GM19351 (cell line): Measurements from ENCODE around the gene CERS1.

ENCODE experiments used
- ATAC-seq: cut with Tn5 transposase; IDR thresholded peaks from one replicate; pipeline ENCODE4 v1.9.1; 2021; ENCODE audit warnings: mild to moderate bottlenecking, moderate library complexity; ENCODE audit not compliant: unreplicated experiment

The CERS1 gene

DNA sequence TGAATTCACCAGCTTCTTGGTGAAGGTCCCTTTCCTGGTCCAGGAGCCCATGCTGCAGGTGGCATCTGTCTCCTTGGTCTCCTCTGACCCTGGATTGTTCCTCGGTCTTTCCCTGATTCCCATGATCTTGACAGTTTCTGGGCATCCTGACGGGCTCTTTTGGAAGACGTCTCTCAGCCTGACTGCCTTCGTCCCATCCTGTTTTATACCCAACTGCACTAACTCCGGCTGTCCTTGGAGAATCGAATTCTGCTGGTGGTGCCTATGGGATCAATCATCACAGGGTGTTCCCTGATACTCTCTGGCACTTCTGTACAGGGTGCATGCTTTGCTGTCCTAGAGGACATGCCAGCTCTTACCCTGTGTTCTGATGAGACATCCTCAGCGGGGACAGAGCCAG, 19.1 kb downstream of the CERS1 start:
- ATAC-seq = no peak

DNA sequence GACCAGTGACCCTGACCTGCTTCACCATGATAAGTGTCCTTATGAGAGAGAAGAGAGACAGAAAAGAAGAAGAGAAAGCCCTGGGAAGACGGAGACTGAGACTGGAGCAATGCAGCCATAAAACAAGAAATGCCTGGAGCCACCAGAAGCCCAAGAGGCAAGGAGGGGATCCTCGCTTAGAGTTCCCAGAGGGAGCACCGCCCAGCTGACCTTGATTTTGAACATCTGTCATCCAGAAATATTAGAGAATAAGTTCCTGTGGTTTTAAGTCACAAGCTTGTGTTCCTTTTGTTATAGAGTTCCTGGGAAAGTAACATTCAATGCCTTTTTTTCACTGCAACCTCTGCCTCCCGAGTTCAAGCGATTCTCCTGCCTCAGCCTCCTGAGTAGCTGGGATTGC, 20.2 kb downstream of the CERS1 start:
- no peak for ATAC-seq

DNA sequence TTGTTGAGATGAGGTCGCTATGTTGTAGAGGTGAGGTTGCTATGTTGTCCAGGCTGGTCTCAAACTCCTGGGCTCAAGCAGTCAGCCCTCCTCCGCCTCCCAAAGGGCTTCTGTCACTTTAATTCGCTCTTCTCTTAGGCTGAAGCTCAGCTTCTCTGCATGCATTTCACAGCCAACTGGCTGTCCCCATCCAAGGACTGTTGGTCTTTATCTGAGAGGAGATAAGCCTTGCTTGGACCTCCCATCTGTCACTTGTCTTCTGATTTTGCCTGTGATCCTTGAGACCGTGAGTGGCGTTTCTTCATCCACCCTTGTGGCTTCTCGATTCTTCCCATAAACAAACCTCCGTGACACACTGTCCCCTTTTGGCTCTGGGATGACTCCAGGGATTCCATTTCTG, 24.4 kb downstream of the CERS1 start:
- no peak for ATAC-seq

DNA sequence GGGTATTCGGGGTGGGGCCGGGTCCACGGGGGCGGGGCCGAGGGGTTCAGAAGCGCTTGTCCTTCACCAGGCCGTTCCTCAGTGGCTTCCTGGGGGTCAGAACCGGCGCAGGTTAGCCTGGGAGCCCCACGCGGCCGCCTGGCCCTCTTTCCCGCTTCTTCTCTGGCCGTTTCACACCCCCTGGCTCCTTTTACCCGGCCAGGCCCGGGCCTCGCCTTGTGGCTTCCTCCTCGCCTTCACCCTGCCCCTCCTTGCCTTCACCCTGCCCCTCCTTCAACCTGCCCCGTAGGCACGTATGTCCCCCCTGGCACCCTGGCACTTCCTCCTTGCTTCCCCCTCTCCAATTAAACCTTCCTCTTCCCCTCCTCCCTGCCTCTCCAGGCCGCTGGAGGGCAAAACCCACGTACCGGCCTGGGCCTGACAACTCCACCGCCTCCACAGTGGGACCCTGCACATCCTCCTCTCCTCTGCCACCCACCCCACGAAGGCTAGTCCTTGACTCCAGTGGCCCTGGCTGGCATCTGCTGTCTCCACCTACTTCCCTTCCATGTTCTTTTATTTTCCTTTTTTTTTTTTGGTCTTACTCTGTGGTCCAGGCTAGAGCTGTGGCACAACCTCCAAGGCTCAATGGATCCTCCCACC, 25.3 kb downstream of the CERS1 start:
- no peak for ATAC-seq

DNA sequence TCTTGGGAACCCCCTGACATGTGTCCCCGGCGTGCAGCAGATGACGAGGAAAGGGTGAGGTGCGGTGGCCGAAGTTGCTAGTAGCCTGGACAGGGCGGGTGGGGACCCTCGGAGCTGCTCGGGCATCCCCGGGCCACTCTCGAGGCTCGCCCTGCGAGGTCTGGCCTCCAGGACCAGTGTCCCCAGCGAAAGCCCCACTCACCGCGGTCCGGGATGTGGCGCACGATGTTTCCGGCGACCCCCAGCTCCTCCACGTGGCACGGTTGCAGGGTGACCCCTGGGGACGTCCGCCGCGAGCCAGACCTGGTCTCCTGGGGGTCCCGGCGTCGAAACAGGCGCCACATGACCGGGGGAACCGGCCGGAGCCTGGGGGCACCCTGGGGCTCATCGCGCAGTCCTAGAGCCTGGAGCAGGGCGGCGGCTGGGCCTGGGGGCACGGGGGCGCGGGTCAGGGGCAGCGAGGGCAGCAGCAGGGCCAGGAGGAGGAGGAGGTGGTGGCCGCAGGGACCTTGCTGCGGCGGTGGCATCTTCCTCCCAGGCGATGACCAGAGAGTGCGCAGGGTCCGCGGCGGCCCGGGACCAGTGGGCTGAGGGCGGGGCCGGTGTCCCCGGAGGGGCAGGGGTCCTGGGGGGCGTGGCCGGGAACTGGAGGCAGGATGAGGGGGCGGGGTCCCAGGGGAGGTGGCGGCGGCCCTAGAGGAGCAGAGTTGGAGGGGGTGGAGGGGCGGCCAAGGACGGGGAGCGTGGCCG, 26.0 kb downstream of the CERS1 start:
- ATAC-seq = no peak

DNA sequence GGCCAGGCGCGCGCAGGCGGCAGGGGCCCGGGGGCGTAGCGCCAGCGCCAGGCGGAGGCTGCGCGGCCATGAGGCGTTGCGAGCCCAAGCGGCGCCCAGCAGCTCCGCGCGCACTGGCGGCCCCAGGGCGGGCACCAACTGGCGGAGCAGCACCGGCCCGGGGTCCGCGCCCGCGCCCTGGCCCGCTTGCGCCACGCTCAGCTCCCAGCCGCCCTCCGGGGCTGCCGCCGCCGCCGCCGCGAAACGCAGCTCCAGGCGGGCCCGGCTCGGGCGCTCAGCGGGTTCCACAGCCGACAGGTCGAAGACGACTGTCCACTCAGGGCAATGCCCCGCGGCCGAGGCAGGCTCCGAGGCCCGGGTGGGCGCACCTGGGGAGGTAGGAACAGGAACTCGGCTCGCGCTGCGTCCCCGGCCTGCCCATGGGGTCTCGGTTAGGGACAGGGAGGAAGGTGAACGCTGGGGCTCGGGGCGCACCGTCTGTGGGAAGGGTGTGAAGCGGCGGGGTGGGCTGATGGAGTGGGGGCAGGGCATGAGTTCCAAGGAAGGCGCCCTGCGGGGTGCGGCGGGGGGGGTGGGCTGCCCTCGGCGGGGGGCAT, 26.8 kb downstream of the CERS1 start:
- ATAC-seq = no peak

DNA sequence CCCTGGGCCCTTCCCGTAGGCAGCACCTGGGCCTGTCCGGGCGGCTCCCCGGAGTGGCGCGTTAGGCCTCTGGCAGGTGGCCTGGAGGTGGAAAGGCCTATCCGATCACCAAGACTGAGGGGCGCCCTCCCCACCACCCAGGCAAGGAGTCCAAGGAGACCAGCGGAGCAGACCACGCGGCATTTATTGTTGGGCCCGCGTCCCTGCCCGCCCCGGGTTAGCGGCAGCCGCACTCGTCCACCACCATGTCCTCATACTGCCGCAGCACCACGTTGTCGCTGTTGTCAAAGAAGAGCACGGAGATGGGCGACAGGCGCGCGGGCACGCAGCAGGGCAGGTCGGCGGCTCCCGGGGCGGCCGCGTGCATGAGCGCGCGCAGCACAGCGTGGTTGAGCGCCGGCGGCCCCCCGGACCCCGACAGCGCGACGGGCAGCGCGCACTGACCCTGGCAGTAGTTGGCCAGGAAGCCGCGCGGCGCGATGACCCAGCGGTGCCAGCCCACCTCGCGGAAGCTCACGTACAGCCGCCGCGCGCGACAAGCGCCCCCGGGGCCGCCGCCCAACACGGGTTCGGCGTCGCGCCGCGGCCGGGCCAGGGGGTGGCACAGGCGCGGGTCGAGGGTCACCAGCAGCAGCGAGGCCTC, 27.5 kb downstream of the CERS1 start:
- no peak for ATAC-seq

DNA sequence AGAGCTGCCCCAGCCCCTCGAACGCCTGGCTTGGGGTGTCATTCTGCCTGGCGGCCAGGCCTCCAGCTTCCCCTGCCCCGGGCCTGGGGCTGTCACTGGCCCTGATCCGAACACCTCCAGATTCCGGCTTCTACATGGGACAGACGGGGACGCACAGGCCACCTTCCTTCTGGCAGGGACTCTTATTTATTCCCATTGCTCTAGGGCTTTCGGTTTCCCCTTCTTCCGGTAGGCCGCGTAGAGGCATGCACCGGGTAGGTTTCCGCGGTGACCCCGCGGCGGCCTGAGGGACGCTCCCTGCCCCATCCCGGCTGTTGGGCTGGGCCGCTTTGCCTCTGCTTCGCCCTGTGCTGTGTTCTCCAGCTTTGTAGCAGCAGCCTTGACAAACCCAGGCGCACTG, 28.2 kb downstream of the CERS1 start:
- no peak for ATAC-seq

DNA sequence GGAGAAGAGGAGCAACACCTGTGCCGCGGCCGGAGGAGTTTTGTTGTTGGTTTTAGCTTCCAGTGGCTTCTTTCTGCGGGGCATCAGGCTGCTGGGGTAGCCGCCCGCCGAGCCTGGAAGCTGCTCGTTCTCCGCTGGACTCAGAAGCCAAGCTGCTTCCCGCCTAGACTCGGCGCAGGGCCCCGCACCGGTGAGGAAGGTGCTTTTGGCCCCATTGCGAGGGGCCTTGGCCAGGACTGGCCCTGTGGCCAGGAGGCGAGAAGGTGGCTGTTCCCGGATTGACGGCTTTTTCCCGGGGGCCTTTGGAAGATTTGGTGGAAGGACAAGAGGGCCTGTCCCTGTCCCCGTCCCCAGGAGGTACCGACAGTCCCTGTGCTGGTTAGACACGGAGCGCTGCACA, 28.8 kb downstream of the CERS1 start:
- no peak for ATAC-seq

DNA sequence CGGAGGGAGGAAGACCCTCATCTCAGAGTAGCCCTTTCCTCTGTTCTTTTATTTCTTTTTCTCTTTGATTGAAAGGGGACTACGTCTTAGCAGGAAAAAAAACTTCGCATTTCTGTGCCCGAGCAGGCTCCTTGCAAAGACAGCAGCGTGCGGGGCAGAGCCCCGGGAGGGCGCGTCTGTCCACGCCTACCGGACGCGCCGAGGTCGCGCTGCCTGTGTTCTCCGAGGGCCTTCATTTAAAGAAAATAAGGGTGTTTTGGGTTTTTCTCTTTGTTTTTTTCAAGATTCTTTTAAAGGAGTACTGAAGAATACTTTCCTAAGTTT, 29.2 kb downstream of the CERS1 start:
- ATAC-seq = no peak

DNA sequence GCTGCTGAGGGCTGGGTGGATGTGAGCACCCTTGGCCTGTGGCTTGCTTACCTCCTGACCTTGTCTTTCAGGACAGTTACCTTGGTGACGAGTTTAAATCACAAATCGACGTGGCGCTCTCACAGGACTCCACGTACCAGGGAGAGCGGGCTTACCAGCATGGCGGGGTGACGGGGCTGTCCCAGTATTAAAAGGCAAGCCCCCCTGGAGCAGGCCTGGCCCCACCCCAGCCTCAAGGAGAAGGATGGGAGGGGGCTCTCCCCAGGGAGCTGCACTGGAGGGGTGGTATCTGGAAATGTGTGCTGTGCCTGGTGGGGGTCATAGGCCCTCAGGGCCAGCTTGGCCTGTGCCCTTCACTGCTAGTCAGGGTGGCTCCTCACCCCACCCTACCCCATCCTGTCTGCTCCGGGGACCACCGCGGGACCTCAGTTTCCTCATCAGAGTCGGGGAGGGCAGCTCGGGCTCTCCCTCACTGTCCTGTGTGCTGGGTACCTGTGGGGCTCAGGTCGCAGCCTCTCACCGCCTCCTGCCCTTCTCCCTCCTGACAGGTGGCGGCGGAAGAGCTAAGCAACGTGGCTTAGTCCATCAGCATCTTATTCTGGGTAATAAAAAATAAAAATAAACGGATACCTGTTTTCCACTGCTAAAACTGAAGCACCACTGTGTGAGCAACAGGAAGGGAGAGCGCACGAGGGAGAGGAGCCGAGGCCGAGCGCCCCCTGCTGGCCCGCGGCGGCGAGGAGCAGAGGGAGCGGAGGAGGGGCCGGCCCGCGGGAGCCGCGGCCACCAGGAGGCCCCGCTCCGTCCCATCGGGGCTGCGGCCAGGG, 29.8 kb downstream of the CERS1 start:
- no peak for ATAC-seq

DNA sequence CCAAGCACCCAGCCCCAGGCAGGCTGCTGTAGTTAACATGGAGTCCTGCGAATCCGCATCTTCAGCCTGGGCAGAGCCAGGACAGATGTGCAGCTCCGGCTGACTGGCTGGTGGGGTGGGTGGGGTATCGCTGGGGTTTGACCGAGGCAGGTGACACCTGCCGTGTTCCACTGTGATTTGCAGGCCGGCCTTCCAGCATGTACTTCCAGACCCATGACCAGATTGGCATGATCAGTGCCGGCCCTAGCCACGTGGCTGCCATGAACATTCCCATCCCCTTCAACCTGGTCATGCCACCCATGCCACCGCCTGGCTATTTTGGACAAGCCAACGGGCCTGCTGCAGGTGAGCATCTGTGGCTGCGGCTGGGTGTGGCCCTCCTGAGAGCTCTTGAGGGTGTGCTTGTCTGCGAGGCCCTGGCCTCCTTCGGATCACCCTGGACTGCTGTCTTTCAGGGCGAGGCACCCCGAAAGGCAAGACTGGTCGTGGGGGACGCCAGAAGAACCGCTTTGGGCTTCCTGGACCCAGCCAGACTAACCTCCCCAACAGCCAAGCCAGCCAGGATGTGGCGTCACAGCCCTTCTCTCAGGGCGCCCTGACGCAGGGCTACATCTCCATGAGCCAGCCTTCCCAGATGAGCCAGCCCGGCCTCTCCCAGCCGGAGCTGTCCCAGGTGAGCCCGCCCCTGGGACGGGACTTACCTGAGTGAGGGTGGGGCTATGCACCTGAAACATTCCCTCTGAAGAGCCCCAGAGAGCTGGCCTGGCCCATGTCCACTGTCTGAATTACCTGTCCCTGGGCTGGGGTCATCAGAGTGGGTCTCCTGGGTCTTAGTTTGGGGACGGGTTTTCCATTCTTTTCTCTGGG, 30.6 kb downstream of the CERS1 start:
- ATAC-seq = no peak

DNA sequence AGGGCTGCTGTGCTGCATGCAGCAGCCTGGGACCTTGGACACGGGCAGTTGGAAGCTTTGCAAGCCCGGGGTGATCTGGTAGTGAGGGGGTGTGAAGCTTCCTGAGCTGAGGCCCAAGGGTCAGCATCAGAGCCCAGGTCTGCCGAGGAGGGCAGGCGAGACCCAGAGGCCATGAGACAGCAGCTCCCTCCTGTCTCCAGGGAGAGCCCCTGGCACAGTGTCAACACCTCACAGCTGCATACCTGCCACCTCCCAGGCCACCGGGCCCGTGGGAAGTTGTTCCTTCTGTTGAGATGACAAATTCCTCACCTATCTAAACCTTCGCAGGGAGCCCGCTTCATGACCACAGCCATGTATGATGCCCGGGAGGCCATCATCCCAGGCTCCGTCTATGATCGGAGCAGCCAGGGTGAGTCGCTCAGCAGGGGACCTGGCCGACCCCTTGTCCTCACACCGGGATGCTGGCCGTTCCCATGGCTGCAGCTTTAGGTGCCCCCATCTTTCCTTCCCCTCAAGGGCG, 32.1 kb downstream of the CERS1 start:
- ATAC-seq = no peak

DNA sequence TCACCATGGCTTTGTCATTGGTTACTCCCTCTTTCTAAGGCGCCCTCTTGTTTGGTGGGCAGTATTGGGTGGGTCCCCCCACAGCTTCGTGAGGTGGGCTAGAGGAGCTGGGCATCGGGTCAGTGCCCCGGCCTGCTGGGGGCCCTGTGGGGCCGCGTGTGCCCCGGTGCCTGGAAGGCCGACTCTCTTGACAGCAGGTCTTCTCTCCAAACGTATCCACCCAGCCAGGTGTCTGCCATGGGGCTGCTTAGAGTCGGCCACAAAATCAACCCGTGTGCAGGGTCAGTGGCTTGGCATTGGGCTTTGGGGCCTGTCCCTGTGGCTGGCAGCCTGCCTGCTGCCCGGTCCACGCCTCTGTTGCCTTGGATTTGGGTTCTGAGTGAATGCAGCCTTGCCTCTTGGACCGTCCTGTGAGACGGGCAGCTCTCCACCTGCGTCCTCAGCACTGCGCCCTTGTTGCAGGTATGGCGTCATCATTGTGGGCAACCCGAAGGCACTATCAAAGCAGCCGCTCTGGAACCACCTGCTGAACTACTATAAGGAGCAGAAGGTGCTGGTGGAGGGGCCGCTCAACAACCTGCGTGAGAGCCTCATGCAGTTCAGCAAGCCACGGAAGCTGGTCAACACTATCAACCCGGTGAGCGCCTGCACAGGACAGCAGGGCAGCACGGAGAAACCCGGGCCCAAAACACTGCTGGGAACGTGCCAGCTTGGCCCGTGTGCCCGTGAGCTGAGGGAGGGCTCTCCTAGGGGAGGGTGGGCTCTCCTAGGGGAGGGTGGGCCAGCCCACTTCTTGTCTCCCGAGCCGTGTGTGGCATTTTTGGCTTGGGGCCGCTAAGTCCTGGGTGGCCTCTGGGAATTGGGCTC, 32.7 kb downstream of the CERS1 start:
- no peak for ATAC-seq

DNA sequence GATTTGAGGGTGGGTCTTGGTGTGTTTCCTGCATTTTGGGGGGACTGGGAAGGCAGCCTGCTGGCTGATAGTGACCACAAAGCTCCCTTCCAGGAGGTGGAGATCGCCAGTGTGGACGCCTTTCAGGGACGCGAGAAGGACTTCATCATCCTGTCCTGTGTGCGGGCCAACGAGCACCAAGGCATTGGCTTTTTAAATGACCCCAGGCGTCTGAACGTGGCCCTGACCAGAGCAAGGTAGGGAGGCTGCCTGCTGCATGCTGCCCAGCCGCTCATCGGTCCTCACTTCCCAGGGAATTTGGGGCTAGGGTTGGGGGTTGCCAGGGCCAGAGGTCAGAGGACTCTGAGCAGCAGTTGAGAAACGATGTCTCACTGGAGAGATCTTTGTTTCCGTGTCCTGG, 34.0 kb downstream of the CERS1 start:
- no peak for ATAC-seq

DNA sequence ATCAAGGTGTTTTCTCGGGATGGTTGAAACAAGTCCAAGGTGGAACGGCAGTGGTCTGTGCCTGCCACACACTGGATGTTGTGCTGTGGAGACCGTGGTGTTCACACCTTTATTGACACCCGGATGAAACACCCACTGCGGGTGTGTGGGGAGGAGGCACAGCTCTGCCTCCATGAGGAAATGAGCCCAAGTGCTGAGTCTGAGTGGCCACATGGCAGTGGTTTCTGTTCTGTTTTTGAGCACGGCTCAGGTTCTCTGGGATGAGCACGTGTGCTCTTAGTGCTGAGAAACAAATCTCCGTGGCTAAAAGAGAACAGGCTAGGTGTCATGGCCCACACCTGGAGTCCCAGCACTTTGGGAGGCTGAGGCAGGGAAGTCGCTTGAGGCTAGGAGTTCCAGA, 34.7 kb downstream of the CERS1 start:
- no peak for ATAC-seq

DNA sequence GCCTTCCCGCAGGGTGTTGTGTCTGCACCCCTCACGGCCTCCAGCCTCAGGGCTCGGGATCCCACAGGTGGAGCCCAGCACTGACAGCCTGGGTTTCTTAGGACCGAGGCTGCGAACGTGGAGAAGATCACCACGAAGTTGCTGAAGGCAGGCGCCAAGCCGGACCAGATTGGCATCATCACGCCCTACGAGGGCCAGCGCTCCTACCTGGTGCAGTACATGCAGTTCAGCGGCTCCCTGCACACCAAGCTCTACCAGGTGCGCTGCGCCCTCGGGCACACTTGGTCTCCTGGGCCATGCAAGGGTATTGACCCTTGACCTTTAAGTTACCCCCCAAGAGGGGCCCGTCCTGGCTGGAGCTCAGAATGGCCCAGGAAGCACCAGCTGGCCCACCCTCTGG, 35.2 kb downstream of the CERS1 start:
- no peak for ATAC-seq

DNA sequence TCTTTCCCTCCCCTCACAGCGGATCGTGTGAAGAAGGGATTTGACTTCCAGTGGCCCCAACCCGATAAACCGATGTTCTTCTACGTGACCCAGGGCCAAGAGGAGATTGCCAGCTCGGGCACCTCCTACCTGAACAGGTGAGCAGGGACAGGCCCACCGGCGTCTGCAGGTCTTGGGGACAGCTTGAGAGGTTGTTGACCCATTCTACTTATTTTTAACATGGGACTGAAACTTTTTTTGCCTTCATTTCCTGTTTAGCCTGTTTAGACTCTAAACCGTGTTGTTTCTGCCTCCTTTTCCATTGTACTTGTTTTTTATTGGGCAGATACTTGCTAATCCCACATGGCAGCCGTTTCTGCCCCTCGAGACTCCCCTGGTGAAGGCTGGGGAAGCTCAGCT, 35.7 kb downstream of the CERS1 start:
- no peak for ATAC-seq

DNA sequence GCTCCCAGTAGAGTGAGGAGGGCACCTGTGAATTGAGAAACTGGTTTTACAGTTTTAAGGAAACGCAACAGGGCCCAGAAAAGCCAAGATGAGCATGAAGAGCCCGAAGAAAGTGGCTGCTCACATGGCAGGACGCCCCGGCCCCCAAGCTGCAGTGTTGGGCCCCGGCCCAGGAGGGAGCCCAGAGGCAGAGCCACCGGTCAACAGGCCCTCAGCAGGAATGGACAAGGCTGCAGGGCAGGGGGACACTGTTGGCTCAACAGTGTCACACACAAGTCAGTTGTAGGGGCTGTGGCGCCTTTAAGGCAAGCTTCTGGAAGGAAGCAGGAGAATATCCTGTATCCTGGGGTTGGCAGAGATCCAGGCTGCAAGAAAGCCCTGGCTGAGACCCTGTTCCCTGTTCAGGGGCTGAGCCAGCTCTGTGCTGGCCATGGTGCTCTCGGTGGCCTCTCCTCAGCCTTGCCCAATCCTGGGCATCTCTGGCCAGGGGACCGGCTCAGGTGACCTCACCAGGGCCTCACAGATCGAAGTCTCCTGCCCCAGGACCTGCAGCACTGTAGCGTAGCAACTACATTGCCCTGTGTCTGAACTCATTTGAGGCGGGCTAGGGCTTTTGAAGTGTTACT, 36.2 kb downstream of the CERS1 start:
- no peak for ATAC-seq
